ENCODE measurements around the gene MAML3.

- TF ChIP-seq POLR2A (IDR thresholded peaks at IDR 0.05; ENCODE audit: low read length) (no peak), GATA1 (IDR thresholded peaks at IDR 0.05; ENCODE audit: low read depth, low read length) (no peak)
These were observed 182.9 kb downstream of the MAML3 start for GRCh38 chr4:139971111-139971510.
